ENCODE data around the gene PAK1.

- TF ChIP-seq, protein P1, sequence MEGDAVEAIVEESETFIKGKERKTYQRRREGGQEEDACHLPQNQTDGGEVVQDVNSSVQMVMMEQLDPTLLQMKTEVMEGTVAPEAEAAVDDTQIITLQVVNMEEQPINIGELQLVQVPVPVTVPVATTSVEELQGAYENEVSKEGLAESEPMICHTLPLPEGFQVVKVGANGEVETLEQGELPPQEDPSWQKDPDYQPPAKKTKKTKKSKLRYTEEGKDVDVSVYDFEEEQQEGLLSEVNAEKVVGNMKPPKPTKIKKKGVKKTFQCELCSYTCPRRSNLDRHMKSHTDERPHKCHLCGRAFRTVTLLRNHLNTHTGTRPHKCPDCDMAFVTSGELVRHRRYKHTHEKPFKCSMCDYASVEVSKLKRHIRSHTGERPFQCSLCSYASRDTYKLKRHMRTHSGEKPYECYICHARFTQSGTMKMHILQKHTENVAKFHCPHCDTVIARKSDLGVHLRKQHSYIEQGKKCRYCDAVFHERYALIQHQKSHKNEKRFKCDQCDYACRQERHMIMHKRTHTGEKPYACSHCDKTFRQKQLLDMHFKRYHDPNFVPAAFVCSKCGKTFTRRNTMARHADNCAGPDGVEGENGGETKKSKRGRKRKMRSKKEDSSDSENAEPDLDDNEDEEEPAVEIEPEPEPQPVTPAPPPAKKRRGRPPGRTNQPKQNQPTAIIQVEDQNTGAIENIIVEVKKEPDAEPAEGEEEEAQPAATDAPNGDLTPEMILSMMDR (IDR thresholded peaks at IDR 0.05; ENCODE audit: insufficient read depth, low read length, poor library complexity, severe bottlenecking) = no peak
- no peak for TF ChIP-seq EZH2phosphoT487 (conservative IDR thresholded peaks at IDR 0.05; ENCODE audit: low read length)
Measured at GRCh38 chr11:77411137-77411707, 62.7 kb downstream of the PAK1 start.

Measured in SU-DHL-6 (cell line).